ENCODE results near the gene TRIM72.

GRCh38 chr16:31262084-31262483 is 48.2 kb downstream of the TRIM72 start:
- TF ChIP-seq CTCF (IDR thresholded peaks at IDR 0.05): no peak
- TF ChIP-seq POLR2A (IDR thresholded peaks at IDR 0.05): no peak

Data from lower leg skin (tissue), 3 donors.